Neutrophil (primary cell): ENCODE measurements around the gene ANGPTL8.

ENCODE experiments used
- H3K27ac ChIP-seq: fragments of 200-600 bp; sonication (generic); 2 replicates; pipeline ENCODE4 v1.5.1; 2016; ENCODE audit warnings: mild to moderate bottlenecking, moderate library complexity
- H3K27me3 ChIP-seq: fragments of 200-600 bp; sonication (generic); 2 replicates; pipeline ENCODE4 v1.6.0; 2016; ENCODE audit warnings: mild to moderate bottlenecking
- H3K36me3 ChIP-seq: fragments of 200-600 bp; sonication (generic); 2 replicates; pipeline ENCODE4 v1.5.1; 2017
- H3K4me1 ChIP-seq, 2 experiments: fragments of 200-600 bp in 1 of 2; sonication (generic) in 1 of 2; 1 replicate in 1 of 2; 2 replicates in 1 of 2; pipeline versions ENCODE4 v1.5.1 to v1.6.1; 2013 to 2016; ENCODE audit warnings: low read depth in 1 of 2, low read length in 1 of 2, mild to moderate bottlenecking in 1 of 2, moderate library complexity in 1 of 2; ENCODE audit not compliant: control insufficient read depth in 1 of 2, insufficient read depth in 1 of 2
- H3K4me3 ChIP-seq, 2 experiments: fragments of 200-600 bp in 1 of 2; sonication (generic) in 1 of 2; 1 replicate in 1 of 2; 2 replicates in 1 of 2; pipeline ENCODE4 v1.5.1; 2013 to 2016; ENCODE audit warnings: low read depth in 1 of 2, low read length in 1 of 2, mild to moderate bottlenecking in 1 of 2, moderate library complexity in 1 of 2
- H3K9me3 ChIP-seq: fragments of 200-600 bp; sonication (generic); 2 replicates; pipeline ENCODE4 v1.5.1; 2016
- TF ChIP-seq, protein P1 (sequence below): fragments of 200-600 bp; sonication (generic); IDR thresholded peaks from 2 replicates; pipeline ENCODE4 v1.5.1; 2016; ENCODE audit warnings: antibody characterized with exemption

ANGPTL8 gene

DNA sequence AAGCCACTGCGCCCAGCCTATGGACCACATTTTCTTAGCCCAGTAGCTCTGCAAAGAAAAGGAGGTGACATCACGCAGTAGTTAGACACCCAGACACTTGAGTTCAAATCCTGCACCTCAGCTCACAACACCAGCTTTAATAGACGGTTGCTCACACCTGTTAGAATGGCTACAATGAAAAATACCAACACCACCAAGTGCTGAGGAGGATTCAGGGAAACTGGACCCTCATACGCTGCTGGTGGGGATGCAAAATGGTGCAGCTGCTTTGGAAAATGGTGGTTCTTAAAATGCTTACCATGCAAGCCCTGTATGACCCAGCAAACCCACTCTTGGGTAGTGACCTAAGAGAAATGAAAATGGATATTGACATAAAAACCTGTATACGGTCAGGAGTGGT is 34.6 kb downstream of the ANGPTL8 start:
- Histone ChIP-seq H3K27ac (no peak overlapping the region), H3K9me3 (no peaks in the 10 kb centered on the region), H3K4me1 (no peaks in the 10 kb centered on the region), H3K36me3 (no peaks in the 10 kb centered on the region), H3K4me3 (no peak overlapping the region), H3K27me3 (peaks cover 76% of the 10 kb centered on the region)
- TF ChIP-seq, protein P1, sequence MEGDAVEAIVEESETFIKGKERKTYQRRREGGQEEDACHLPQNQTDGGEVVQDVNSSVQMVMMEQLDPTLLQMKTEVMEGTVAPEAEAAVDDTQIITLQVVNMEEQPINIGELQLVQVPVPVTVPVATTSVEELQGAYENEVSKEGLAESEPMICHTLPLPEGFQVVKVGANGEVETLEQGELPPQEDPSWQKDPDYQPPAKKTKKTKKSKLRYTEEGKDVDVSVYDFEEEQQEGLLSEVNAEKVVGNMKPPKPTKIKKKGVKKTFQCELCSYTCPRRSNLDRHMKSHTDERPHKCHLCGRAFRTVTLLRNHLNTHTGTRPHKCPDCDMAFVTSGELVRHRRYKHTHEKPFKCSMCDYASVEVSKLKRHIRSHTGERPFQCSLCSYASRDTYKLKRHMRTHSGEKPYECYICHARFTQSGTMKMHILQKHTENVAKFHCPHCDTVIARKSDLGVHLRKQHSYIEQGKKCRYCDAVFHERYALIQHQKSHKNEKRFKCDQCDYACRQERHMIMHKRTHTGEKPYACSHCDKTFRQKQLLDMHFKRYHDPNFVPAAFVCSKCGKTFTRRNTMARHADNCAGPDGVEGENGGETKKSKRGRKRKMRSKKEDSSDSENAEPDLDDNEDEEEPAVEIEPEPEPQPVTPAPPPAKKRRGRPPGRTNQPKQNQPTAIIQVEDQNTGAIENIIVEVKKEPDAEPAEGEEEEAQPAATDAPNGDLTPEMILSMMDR = no peak

- no peaks in the 10 kb centered on the region for H3K9me3 ChIP-seq
- no peak overlapping the region for H3K27ac ChIP-seq
- H3K4me3 ChIP-seq = no peak overlapping the region
- peaks cover 2 to 3% of the 10 kb centered on the region in 2 experiments for H3K4me1 ChIP-seq
- H3K36me3 ChIP-seq = no peaks in the 10 kb centered on the region
- TF ChIP-seq, protein P1 = no peak
- H3K27me3 ChIP-seq = peaks cover 72% of the 10 kb centered on the region
Measured at GRCh38 chr19:11274533-11275086, 35.2 kb downstream of the ANGPTL8 start.

- H3K27ac ChIP-seq = no peak overlapping the region
- no peaks in the 10 kb centered on the region for H3K36me3 ChIP-seq
- H3K4me3 ChIP-seq = no peak overlapping the region
- TF ChIP-seq, protein P1 = no peak
- peaks cover 9 to 11% of the 10 kb centered on the region in 2 experiments for H3K4me1 ChIP-seq
- peaks cover 77% of the 10 kb centered on the region for H3K27me3 ChIP-seq
- no peaks in the 10 kb centered on the region for H3K9me3 ChIP-seq
Measured at GRCh38 chr19:11278670-11279069, 39.3 kb downstream of the ANGPTL8 start.

DNA sequence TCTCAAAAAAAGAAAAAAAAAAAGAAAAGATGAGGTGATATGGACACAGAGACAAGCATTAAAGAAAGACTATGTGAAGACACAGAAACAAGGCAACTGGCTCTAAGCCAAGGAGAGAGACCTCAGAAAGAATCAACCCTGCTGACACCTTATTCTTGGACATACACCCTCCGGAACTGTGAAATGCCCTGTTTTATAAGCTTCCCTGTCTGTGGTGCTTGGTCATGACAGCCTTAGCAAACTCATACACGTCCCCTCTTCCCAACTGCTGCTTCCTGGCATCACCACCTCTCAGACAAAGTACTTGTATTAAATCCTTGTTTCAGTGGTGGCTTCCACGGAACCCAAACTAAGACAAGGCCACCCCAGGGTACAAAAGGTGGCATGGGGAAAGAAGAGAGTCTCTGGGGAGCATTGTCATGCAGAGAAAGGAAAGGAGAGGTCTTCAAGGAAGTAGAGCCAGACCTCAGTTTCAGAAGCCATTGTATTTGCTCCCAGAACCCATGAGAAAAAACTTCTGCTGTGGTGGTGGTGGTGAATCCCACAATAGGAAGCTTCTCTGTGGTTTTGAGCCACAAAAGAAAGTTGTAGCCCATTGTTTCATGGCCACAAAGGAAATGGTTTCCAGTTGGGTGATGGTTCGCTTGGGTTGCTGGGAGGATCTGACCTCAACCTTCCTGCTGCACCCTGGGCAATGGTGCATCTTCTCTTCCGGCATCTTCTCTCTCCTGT is 40.3 kb downstream of the ANGPTL8 start:
- Histone ChIP-seq H3K4me3 (peak overlapping the region; percentile 10 to 25), H3K27me3 (peaks cover 77% of the 10 kb centered on the region), H3K27ac (peak overlapping the region; percentile 51), H3K9me3 (no peaks in the 10 kb centered on the region), H3K36me3 (no peaks in the 10 kb centered on the region), H3K4me1 (peaks cover 9 to 11% of the 10 kb centered on the region in 2 experiments)
- TF ChIP-seq, protein P1 = no peak

GRCh38 chr19:11281356-11282049 is 42.1 kb downstream of the ANGPTL8 start:
- H3K27ac ChIP-seq = no peak overlapping the region
- peaks cover 75% of the 10 kb centered on the region for H3K27me3 ChIP-seq
- no peaks in the 10 kb centered on the region for H3K9me3 ChIP-seq
- TF ChIP-seq, protein P1 = no peak
- H3K36me3 ChIP-seq = no peaks in the 10 kb centered on the region
- no peak overlapping the region for H3K4me3 ChIP-seq
- peaks cover 9 to 11% of the 10 kb centered on the region in 2 experiments for H3K4me1 ChIP-seq
